Measurements from ENCODE around the gene CCDC33. TPM values are rescaled to one million over a fixed set of nuclear protein-coding genes. Genes with fewer than 3 reads are reported as not detected.

The CCDC33 gene
- polyA plus RNA-seq, 1 of the 3 experiments (the other 2 are of a cell fraction): 4.0 TPM

- no peaks in the 10 kb centered on the region for H3K9me2 ChIP-seq
- no peak overlapping the region for H2AFZ ChIP-seq (ENCODE audit: low read depth)
- H3K9ac ChIP-seq: no peak overlapping the region
- POLR2A ChIA-PET: no interaction called here
- H3F3A ChIP-seq (replicated peaks; ENCODE audit: insufficient read depth): peaks cover 3% of the 10 kb centered on the region
- H3K36me3 ChIP-seq (replicated peaks in 1 of 2; ENCODE audit: control insufficient read depth in 1 of 2, insufficient read depth in 2 of 2, low read length in 1 of 2): no peaks in the 10 kb centered on the region
- no peaks in the 10 kb centered on the region for H3K9me3 ChIP-seq
- no peak overlapping the region for H3K4me2 ChIP-seq
- no peak overlapping the region for H3K4me3 ChIP-seq (ENCODE audit: low read depth in 2 of 2, low read length in 1 of 2)
- no peaks in the 10 kb centered on the region for H4K20me1 ChIP-seq (ENCODE audit: insufficient read depth)
- no peaks in the 10 kb centered on the region for H3K79me2 ChIP-seq (ENCODE audit: insufficient read depth)
- H3K27ac ChIP-seq (ENCODE audit: low read depth in 2 of 2, low read length in 1 of 2): no peak overlapping the region
- TF ChIP-seq FOXJ3 (CRISPR knock-in tag; IDR thresholded peaks at IDR 0.05): no peak
- no peak for TF ChIP-seq MXI1 (IDR thresholded peaks at IDR 0.05; ENCODE audit: low read depth, low read length)
- TF ChIP-seq FOSL2 (IDR thresholded peaks at IDR 0.05; ENCODE audit: borderline replicate concordance, low read depth): no peak
- no peak for TF ChIP-seq USF1 (IDR thresholded peaks at IDR 0.05; ENCODE audit: borderline replicate concordance, low read depth)
- no peak for TF ChIP-seq SMC3 (IDR thresholded peaks at IDR 0.05; ENCODE audit: low read depth, low read length)
- TF ChIP-seq SIN3A (IDR thresholded peaks at IDR 0.05; ENCODE audit: borderline replicate concordance, low read depth, low read length): no peak
- TF ChIP-seq TCF12 (IDR thresholded peaks at IDR 0.05): no peak
- no peak for TF ChIP-seq TEAD4 (IDR thresholded peaks at IDR 0.05; ENCODE audit: borderline replicate concordance, insufficient read depth)
- DNase-seq: no peak
- 87% methylated on average over 4 of the region's 16 CpGs for WGBS (ENCODE audit: low lambda C conversion rate)
- no peaks in the 10 kb centered on the region for H3K27me3 ChIP-seq (ENCODE audit: insufficient read depth)
- CTCF ChIA-PET: interaction anchor here (1.1 kb wide), 1 partner anchor 90 kb away, joined by 3 read pairs; no protein-coding TSS in a partner anchor
- peaks cover 27 to 40% of the 10 kb centered on the region in 2 experiments for H3K4me1 ChIP-seq (ENCODE audit: control insufficient read depth in 1 of 2, insufficient read depth in 2 of 2, low read depth in 1 of 2, low read length in 1 of 2)
These were observed 17.9 kb upstream of the CCDC33 start for GRCh38 chr15:74217907-74218885.

DNA sequence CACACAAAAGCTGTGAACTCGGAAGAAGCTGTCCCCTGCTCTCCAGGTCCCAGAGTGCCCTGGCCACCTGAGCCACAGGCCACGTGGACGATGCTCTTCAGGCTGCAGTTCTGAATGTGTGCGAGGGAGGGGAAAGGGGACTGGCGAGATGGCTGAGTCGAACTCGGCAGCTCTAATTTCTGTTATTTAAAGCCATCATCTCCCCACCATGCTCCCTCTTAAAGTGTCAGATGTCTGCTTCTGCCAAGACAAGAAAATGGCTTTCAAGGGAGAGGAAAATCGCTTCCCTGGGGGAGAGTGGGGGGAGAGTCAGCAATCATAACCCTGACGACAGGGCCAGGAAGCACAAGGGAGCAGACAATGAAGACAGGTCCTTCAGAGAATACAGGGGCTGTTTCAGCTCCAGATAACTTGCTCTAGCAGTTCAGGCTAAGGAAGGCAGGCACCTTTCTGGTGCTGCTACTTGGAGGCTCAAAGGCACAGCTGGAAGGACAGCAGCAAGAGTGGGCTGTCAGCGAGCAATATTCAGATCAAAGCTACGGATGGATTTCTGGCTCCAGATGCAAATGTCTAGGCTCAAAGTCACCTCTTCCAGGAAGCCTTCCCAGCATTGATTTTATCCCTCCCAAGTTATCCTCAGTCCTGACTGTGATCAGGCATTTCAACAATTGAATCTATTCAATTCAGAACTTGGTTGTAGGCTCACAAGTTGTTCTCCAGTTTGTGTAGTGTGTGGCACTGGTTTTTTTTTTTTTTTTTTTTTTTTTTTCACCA, 15.5 kb upstream of the CCDC33 start:
- Histone ChIP-seq H3K27ac (ENCODE audit: low read depth in 2 of 2, low read length in 1 of 2) (peak overlapping the region in 1 of 2 experiments; percentile 100; a peak in 2 of 4 replicates), H3K36me3 (replicated peaks in 1 of 2; ENCODE audit: control insufficient read depth in 1 of 2, insufficient read depth in 2 of 2, low read length in 1 of 2) (no peaks in the 10 kb centered on the region), H3K9me2 (no peaks in the 10 kb centered on the region), H3K79me2 (ENCODE audit: insufficient read depth) (no peaks in the 10 kb centered on the region), H4K20me1 (ENCODE audit: insufficient read depth) (no peaks in the 10 kb centered on the region), H3F3A (replicated peaks; ENCODE audit: insufficient read depth) (peaks cover 10% of the 10 kb centered on the region), H3K27me3 (ENCODE audit: insufficient read depth) (no peaks in the 10 kb centered on the region), H3K4me2 (no peak overlapping the region), H3K9me3 (no peaks in the 10 kb centered on the region), H3K4me3 (ENCODE audit: low read depth in 2 of 2, low read length in 1 of 2) (no peak overlapping the region), H3K9ac (no peak overlapping the region), H2AFZ (ENCODE audit: low read depth) (no peak overlapping the region), H3K4me1 (ENCODE audit: control insufficient read depth in 1 of 2, insufficient read depth in 2 of 2, low read depth in 1 of 2, low read length in 1 of 2) (peaks cover 33 to 56% of the 10 kb centered on the region in 2 experiments)
- TF ChIP-seq FOSL2 (IDR thresholded peaks at IDR 0.05; ENCODE audit: borderline replicate concordance, low read depth) (no peak), FOXJ3 (CRISPR knock-in tag; IDR thresholded peaks at IDR 0.05) (no peak), RCOR1 (IDR thresholded peaks at IDR 0.05; ENCODE audit: low read length) (no peak)
- POLR2A ChIA-PET: interaction anchor here (0.5 to 1.8 kb wide), 5 partner anchors 13 to 79 kb away, joined by 3 to 14 read pairs (median 3); partner anchors contain the start of gene STRA6
- no peak for DNase-seq
- WGBS (ENCODE audit: low lambda C conversion rate): 85% methylated on average over 11 of the region's 11 CpGs
- CTCF ChIA-PET: interaction anchor here (1.4 to 5.9 kb wide), 4 partner anchors 10 to 92 kb away, joined by 4 to 59 read pairs (median 16); partner anchors contain the start of genes ISLR2 and STRA6
